SIG-M5 treated with dmso at 0.1 percent for 504 hours (cell line): ENCODE data around the gene PHF2.

Experiments used
- DNase-seq: peaks from one replicate; lab custom pipeline; 2025; ENCODE audit not compliant: unreplicated experiment; lab: John Stamatoyannopoulos, UW

Gene PHF2

GRCh38 chr9:93622691-93623090 lies 46.3 kb downstream of the PHF2 start:
- no peak for DNase-seq

DNA sequence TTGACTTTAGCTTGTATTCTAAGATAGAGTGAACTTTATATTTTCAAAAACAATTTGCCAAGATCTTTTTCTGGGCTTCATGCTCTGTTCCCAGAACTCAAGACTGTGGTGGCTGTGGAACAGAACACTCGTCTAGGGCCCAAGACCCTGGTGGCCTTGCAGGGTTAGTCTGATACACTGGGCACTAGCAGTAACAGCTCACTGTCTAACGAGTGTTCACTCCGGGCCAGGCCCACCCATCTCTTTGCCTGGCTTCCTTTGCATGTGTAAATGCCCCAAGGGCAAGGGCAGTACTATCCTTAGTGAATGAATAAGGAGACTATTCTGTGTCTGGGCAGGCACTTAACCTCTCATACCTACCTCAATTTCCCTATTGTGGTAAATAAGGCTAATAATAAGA lies 47.4 kb downstream of the PHF2 start:
- no peak for DNase-seq

- DNase-seq = no peak
Measured at GRCh38 chr9:93624431-93624834, 48.0 kb downstream of the PHF2 start.

DNA sequence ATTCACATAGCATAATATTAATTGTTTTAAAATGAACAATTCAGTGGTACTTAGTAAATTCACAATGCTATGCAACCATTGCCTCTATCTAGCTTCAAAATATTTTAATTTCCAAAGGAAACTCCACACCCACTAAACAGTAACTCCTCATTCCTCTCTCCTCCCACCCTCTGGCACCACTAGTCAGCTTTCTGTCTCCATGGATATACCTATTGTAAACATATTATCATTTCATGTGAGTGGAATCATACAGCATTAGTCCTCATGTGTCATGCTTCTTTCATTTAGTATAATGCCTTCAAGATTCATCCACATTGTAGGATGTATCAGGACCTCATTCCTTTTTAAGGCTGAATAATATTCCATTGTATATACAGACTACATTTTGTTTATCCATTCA lies 48.6 kb downstream of the PHF2 start:
- no peak for DNase-seq

- no peak for DNase-seq
Measured at GRCh38 chr9:93629920-93630319, 53.5 kb downstream of the PHF2 start.

DNA sequence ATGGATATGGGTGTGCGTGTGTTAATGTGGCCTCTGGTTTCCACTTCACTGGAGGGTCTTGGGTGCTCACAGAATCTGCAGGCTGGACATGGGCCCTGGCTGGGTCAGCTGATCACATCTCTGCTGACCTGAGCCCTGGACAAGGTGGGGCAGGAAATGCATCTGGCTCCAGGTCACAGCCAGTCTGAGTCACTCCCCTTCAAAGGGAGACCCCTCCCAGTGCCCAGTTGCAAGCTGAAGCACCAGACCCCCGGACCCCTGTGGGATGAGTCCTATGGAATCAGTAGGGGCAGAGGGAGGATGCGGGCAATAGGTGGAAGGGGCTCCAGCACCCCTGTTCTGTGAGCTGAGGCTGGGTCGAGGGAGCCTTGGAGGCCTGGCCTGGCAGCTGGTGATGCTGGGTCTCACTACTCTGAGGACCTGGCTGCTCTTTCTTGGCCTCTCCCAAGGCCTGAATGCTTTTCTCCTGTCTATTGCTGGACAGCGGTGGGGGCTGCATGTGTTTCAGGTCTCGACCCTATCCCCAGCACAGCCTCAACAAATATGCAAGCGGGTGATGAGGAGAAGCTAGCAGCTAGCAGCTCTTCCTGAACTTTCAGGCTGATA lies 54.5 kb downstream of the PHF2 start:
- no peak for DNase-seq

DNA sequence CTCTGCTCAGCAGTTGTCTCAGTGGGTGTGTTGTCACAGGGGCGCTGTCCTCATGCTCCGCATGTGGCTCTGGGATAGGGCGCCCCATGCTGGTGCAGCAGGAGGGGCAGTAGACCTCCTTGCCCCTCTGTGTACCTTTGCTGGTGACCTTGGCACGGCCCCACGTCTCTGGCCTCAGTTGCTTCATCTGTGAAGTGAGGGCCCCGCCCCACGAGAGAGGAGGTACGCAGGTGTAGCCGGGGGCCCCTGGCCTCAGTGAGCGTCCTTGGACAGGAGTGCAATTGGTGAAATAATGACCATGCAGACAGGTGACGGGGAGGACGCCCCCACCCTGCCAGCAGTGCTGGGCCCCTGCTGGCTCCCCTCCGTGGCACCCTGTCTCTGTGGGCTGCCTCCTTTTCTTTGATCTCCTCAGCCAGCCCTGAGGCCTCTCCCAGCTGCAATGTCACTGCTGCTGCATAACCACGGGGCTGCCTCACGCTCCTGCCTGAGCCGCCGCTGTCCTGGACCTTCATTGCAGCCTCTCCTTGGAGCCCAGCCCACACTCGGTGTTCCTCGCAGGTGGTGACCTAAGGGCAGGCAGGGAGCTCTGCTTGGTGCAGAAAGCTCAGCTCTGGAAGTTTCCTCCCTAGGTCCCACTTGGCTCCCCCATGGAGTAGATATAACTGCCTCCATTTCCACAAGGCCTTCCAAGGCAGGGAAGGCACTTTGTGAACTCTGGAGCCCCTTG lies 57.3 kb downstream of the PHF2 start:
- no peak for DNase-seq

- DNase-seq = no peak
Measured at GRCh38 chr9:93634311-93635185, 58.2 kb downstream of the PHF2 start.

- DNase-seq = no peak
Measured at GRCh38 chr9:93635186-93636107, 59.1 kb downstream of the PHF2 start.

DNA sequence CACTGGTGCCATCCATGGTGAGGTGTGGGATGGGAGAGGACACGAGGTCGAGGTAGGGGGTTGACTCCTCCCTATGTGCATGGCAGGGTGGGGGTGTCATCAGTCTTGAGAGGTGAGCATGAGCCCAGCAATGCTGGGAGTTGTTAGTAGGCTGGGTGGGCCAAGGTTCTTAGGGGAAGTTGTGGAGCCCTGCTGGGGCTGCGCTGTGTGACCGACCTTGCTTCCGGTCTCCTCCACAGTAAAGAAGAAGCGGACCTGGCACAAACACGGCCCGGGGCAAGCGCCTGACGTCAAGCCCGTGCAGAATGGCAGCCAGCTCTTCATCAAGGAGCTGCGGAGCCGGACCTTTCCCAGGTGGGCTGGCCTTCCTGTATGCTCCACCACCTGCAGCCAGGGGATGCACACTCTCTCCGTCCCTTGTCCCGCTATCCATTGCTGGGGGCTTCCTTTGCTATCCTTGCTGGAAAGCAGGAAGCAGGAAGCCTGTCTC lies 59.8 kb downstream of the PHF2 start:
- DNase-seq = no peak

GRCh38 chr9:93636667-93637066 lies 60.3 kb downstream of the PHF2 start:
- DNase-seq = no peak

DNA sequence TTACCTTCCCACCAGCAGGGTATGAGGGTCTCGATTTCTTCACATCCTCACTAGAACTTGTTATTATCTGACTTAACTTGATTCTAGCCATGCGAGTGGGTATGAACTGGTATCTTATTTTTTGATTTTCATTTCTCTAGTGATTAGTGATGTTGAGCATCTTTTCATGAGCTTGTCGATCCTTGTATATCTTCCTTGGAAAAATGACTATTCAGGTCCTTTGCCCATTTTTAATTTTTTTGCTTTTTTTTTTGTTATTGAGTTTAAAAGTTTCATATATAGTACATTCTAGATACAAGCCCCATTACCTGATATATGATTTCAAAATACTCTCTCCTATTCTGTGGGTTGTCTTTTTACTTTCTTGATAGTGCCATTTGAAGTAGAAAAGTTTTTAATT lies 61.5 kb downstream of the PHF2 start:
- DNase-seq = no peak

DNA sequence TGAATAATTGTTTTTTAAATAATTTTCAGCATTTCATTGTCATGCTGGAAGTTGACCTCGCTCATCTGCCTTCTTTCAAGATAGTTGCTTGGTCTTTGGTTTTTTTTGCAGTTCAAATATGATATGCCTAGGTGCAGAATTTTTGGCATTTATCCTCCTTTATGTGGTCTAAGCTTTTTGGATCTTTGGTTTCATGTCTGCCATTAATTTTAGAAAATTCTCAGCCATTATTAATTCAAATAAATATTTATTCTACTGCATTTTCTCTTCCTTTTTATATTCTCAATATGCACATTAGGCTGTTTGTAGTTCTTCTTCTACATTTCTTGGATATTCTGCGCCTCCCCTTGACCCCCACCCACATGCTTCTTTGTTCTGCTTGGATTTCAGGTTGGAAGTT lies 63.6 kb downstream of the PHF2 start:
- DNase-seq = no peak

GRCh38 chr9:93642961-93643360 lies 66.6 kb downstream of the PHF2 start:
- DNase-seq = no peak

- no peak for DNase-seq
Measured at GRCh38 chr9:93644397-93645088, 68.2 kb downstream of the PHF2 start.

DNA sequence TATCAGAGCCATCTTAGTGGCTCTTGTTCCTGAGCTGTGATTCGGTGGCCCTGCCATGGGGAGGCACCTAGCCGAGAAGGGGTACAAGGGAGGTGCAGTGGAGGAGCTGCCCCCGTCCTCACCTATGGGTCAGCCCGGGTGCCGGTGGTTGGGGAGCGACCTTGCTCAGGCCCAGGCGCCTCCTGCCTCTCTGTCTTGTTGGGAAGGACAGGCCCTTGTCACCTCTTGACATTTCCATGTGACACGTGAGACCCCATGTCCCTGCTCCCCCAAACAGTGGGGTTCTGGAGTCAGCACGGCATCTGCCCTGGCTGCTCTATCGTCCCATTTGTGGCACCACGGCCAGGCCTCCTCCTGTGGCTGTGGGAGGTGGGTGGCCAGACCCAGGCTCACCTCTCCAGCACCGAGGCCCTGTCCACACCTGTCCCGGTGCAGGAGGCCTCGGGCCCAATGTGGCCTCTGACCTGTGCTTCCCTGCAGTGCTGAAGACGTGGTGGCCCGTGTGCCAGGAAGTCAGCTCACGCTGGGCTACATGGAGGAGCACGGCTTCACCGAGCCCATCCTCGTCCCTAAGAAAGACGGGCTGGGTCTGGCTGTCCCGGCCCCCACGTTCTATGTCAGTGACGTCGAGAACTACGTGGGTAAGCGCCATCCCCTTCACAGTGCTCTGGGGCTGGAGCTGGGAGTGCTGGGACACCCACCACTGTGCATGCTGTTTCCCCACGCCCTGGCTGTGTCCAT lies 68.9 kb downstream of the PHF2 start:
- no peak for DNase-seq

GRCh38 chr9:93645921-93646639 lies 69.7 kb downstream of the PHF2 start:
- DNase-seq = no peak

DNA sequence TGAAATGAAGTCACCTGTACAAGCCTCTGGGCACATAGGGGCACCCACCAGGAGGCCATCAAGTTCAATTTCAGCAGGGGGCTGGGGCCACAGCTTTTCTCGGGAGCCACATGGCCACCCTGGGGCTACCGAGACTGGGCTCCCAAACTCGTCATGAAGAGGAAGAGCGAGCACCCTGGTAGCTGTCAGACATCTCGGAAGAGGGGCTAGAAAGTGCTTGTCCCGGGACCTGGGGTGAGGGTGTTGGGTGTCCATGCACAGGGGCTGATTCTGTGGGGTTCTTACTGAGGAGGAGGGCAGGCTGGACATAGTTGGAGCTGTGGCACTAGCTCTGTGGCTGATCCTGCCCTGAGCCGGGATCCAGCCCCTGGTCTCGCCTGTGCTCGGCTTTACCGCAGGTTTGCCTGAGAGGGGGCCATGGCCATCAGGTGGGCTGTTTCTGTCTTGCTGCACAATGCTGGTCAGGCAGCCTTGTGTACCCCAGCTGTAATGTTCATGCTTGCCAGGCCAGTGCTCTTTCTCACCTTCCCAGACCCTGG lies 70.3 kb downstream of the PHF2 start:
- DNase-seq = no peak

GRCh38 chr9:93648181-93648580 lies 71.8 kb downstream of the PHF2 start:
- no peak for DNase-seq
